ENCODE measurements around the gene CCDC27.

CCDC27 gene

GRCh38 chr1:3785456-3786157, 33.4 kb downstream of the CCDC27 start:
- peaks cover 60% of the 10 kb centered on the region for H3K36me3 ChIP-seq (ENCODE audit: control insufficient read depth, low read length)
- no peaks in the 10 kb centered on the region; the same call in 1 of the 2 replicates for H3F3A ChIP-seq (ENCODE audit: control insufficient read depth, insufficient read depth)
- no peaks in the 10 kb centered on the region for H3K4me1 ChIP-seq (ENCODE audit: control insufficient read depth, low read length)
- H3K79me2 ChIP-seq (ENCODE audit: control insufficient read depth, low read length) = peaks cover 33% of the 10 kb centered on the region
- H3K27ac ChIP-seq (ENCODE audit: low read depth, low read length) = no peak overlapping the region
- H4K20me1 ChIP-seq (ENCODE audit: control insufficient read depth, insufficient read depth, low read depth, low read length) = no peaks in the 10 kb centered on the region
- TF ChIP-seq EZH2phosphoT487 (IDR thresholded peaks at IDR 0.05; ENCODE audit: borderline replicate concordance, low read length) = no peak
- TF ChIP-seq, protein P1, sequence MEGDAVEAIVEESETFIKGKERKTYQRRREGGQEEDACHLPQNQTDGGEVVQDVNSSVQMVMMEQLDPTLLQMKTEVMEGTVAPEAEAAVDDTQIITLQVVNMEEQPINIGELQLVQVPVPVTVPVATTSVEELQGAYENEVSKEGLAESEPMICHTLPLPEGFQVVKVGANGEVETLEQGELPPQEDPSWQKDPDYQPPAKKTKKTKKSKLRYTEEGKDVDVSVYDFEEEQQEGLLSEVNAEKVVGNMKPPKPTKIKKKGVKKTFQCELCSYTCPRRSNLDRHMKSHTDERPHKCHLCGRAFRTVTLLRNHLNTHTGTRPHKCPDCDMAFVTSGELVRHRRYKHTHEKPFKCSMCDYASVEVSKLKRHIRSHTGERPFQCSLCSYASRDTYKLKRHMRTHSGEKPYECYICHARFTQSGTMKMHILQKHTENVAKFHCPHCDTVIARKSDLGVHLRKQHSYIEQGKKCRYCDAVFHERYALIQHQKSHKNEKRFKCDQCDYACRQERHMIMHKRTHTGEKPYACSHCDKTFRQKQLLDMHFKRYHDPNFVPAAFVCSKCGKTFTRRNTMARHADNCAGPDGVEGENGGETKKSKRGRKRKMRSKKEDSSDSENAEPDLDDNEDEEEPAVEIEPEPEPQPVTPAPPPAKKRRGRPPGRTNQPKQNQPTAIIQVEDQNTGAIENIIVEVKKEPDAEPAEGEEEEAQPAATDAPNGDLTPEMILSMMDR (IDR thresholded peaks at IDR 0.05; ENCODE audit: low read depth, low read length, poor library complexity, severe bottlenecking) = peak; percentile 87
- no peak overlapping the region for H3K4me3 ChIP-seq (ENCODE audit: low read length)
- no peaks in the 10 kb centered on the region for H3K9me3 ChIP-seq (ENCODE audit: control insufficient read depth, insufficient read depth, low read length)
- H3K4me2 ChIP-seq (ENCODE audit: low read length) = no peak overlapping the region
- H3K9me2 ChIP-seq (replicated peaks; ENCODE audit: control insufficient read depth, low read length) = no peaks in the 10 kb centered on the region
- H3K27me3 ChIP-seq (ENCODE audit: control insufficient read depth, low read length) = no peaks in the 10 kb centered on the region

GRCh38 chr1:3786468-3787348, 34.5 kb downstream of the CCDC27 start:
- Histone ChIP-seq H4K20me1 (ENCODE audit: control insufficient read depth, insufficient read depth, low read depth, low read length) (no peaks in the 10 kb centered on the region), H3K4me3 (ENCODE audit: low read length) (no peak overlapping the region), H3K36me3 (ENCODE audit: control insufficient read depth, low read length) (peaks cover 51% of the 10 kb centered on the region), H3K9me2 (replicated peaks; ENCODE audit: control insufficient read depth, low read length) (no peaks in the 10 kb centered on the region), H3K79me2 (ENCODE audit: control insufficient read depth, low read length) (peaks cover 43% of the 10 kb centered on the region), H3K27ac (ENCODE audit: low read depth, low read length) (no peak overlapping the region), H3K4me1 (ENCODE audit: control insufficient read depth, low read length) (no peaks in the 10 kb centered on the region), H3K9me3 (ENCODE audit: control insufficient read depth, insufficient read depth, low read length) (no peaks in the 10 kb centered on the region), H3K27me3 (ENCODE audit: control insufficient read depth, low read length) (no peaks in the 10 kb centered on the region), H3K4me2 (ENCODE audit: low read length) (no peak overlapping the region), H3F3A (ENCODE audit: control insufficient read depth, insufficient read depth) (no peaks in the 10 kb centered on the region; the same call in 1 of the 2 replicates)
- TF ChIP-seq, protein P1 (IDR thresholded peaks at IDR 0.05; ENCODE audit: low read depth, low read length, poor library complexity, severe bottlenecking) = no peak
- no peak for TF ChIP-seq EZH2phosphoT487 (IDR thresholded peaks at IDR 0.05; ENCODE audit: borderline replicate concordance, low read length)

DNA sequence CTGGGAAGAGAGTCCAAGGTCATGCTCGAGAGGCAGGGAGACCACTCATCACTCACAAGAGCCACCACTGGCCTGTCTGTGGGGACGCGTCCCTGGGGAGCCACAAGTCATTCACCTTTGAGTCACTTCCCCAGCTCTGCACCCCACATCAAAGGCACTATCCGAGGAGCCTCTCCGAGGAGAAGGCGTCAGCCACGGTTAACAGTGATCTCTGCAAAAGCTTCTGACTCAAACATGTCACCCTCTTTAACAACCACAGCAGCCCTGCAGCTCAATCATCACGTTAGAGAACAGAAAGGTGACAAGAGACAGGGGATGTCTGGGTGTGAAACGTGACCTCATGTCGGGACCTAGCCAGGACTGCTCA, 35.1 kb downstream of the CCDC27 start:
- Histone ChIP-seq H3K9me2 (replicated peaks; ENCODE audit: control insufficient read depth, low read length) (no peaks in the 10 kb centered on the region), H3K9me3 (ENCODE audit: control insufficient read depth, insufficient read depth, low read length) (no peaks in the 10 kb centered on the region), H3K79me2 (ENCODE audit: control insufficient read depth, low read length) (peaks cover 49% of the 10 kb centered on the region), H3K4me3 (ENCODE audit: low read length) (no peak overlapping the region), H3K27me3 (ENCODE audit: control insufficient read depth, low read length) (no peaks in the 10 kb centered on the region), H3K27ac (ENCODE audit: low read depth, low read length) (no peak overlapping the region), H3F3A (ENCODE audit: control insufficient read depth, insufficient read depth) (no peaks in the 10 kb centered on the region; the same call in 1 of the 2 replicates), H3K36me3 (ENCODE audit: control insufficient read depth, low read length) (peaks cover 49% of the 10 kb centered on the region), H3K4me2 (ENCODE audit: low read length) (no peak overlapping the region), H4K20me1 (ENCODE audit: control insufficient read depth, insufficient read depth, low read depth, low read length) (no peaks in the 10 kb centered on the region), H3K4me1 (ENCODE audit: control insufficient read depth, low read length) (no peaks in the 10 kb centered on the region)
- no peak for TF ChIP-seq EZH2phosphoT487 (IDR thresholded peaks at IDR 0.05; ENCODE audit: borderline replicate concordance, low read length)

All from DOHH2 (cell line).